SH-SY5Y (cell line): ENCODE data around the gene FASTKD2.

Source experiments
- GATA2 ChIP-seq: IDR thresholded peaks from 2 replicates; pipeline ENCODE4 v1.6.1; 2011; ENCODE audit warnings: mild to moderate bottlenecking, low read depth, low read length
- GATA3 ChIP-seq: IDR thresholded peaks from 2 replicates; pipeline ENCODE4 v1.6.1; 2011; ENCODE audit warnings: low read depth, mild to moderate bottlenecking, low read length, moderate library complexity

DNA sequence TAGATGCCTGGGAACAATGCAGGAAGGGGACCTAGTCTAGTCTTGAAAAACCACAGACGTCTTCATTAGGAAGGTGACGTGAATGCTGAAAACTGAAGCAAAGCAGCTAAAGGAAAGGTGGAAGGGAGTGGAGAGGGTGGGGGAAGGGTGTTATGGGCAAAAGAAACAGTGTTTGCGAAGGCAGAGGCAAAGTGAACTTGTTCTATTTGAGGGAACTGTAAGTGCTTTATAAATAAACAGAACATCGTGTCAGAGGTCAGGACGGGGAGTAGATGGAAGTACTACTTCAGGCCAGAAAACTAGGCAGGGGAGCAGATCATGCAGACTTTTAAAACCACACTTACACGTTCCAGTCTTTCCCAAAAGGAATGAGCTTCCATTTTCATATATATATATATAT is 57.8 kb downstream of the FASTKD2 start:
- TF ChIP-seq GATA2 (no peak), GATA3 (no peak)
